IPS-18a (cell line): ENCODE results near the gene MEX3A.
A peak's percentile ranks its signal among the peaks of the same experiment; 100 is the strongest.

Experiments
- H3K27ac ChIP-seq: one replicate; pipeline ENCODE4 v1.5.1; 2013; ENCODE audit warnings: low read length
- H3K27me3 ChIP-seq: one replicate; pipeline ENCODE4 v1.6.1; 2013; ENCODE audit warnings: mild to moderate bottlenecking, low read length; ENCODE audit not compliant: control insufficient read depth, insufficient read depth
- H3K36me3 ChIP-seq: one replicate; pipeline ENCODE4 v1.6.1; 2013; ENCODE audit warnings: low read depth, low read length; ENCODE audit not compliant: control insufficient read depth
- H3K4me1 ChIP-seq: one replicate; pipeline ENCODE4 v1.6.1; 2013; ENCODE audit warnings: low read depth, low read length; ENCODE audit not compliant: control insufficient read depth
- H3K4me3 ChIP-seq: one replicate; pipeline ENCODE4 v1.5.1; 2013; ENCODE audit warnings: low read length
- H3K9ac ChIP-seq: one replicate; pipeline ENCODE4 v1.6.1; 2013; ENCODE audit warnings: mild to moderate bottlenecking, low read length, moderate library complexity
- H3K9me3 ChIP-seq: one replicate; pipeline ENCODE4 v1.6.1; 2013; ENCODE audit warnings: low read depth, low read length; ENCODE audit not compliant: control insufficient read depth

MEX3A gene

GRCh38 chr1:156060937-156061636 lies 21.2 kb downstream of the MEX3A start, which contains the start of gene RAB25:
Gene RAB25, plus strand, starts transcription at chr1:156061160. Its CDS starts 241 bp downstream, at chr1:156061401.
- Histone ChIP-seq H3K4me1 (peaks cover 23% of the 10 kb centered on the region), H3K36me3 (peaks cover 3% of the 10 kb centered on the region), H3K4me3 (peak within 1 kb of the TSS; percentile 65), H3K9me3 (no peaks in the 10 kb centered on the region), H3K27ac (peak within 1 kb of the TSS; percentile 95), H3K9ac (peak within 1 kb of the TSS; percentile 61), H3K27me3 (no peaks in the 10 kb centered on the region)

GRCh38 chr1:156056326-156056849 lies 25.9 kb downstream of the MEX3A start:
- no peaks in the 10 kb centered on the region for H3K27me3 ChIP-seq
- H3K9me3 ChIP-seq: no peaks in the 10 kb centered on the region
- no peak overlapping the region for H3K27ac ChIP-seq
- H3K9ac ChIP-seq: no peak overlapping the region
- H3K4me1 ChIP-seq: peaks cover 10% of the 10 kb centered on the region
- no peak overlapping the region for H3K4me3 ChIP-seq
- peaks cover 6% of the 10 kb centered on the region for H3K36me3 ChIP-seq

GRCh38 chr1:156055281-156056048 lies 26.8 kb downstream of the MEX3A start:
- Histone ChIP-seq H3K4me3 (peak overlapping the region; percentile 86), H3K9me3 (no peaks in the 10 kb centered on the region), H3K27ac (no peak overlapping the region)

DNA sequence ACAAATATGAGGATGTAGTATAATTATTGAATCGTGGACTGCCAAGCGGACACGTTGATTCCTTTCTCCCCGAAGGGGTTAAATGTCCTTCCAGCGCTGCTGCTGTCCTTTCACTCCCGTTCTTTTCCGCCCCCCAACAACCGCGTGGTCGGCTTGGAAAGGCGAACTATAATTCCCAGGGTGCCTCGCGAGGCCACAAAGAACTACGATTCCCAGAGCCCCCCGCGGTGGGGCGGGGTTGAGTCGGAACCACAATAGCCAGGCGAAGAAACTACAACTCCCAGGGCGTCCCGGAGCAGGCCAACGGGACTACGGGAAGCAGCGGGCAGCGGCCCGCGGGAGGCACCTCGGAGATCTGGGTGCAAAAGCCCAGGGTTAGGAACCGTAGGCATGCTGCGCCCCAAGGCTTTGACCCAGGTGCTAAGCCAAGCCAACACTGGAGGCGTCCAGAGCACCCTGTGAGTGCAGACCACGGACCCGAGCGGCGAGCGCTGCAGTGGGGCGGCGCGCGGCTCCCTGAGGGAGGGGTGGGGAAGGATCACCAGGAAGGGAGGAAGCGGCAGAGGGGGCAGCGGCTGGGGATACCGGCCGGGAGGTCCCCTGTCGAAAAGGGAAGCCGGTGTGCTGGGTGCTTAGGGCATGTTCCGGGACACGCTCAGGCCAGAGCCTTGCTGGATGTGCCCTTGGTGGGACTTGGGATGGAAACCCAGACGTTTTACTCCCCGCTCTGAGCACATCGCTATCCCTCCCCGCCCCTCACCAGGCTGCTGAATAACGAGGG lies 27.6 kb downstream of the MEX3A start, which contains the start of gene LAMTOR2:
Gene LAMTOR2, plus strand, starts transcription at position 283 of the 781 bp plus-strand sequence. Its CDS starts 108 bp downstream, at position 391.
- Histone ChIP-seq H3K9ac (peak within 1 kb of the TSS; percentile 95), H3K4me1 (peaks cover 6% of the 10 kb centered on the region), H3K4me3 (peak within 1 kb of the TSS; percentile 86), H3K9me3 (no peaks in the 10 kb centered on the region), H3K36me3 (peaks cover 12% of the 10 kb centered on the region), H3K27ac (peak within 1 kb of the TSS; percentile 91), H3K27me3 (no peaks in the 10 kb centered on the region)

More at GRCh38 chr1:156055281-156056048, 26.8 kb downstream of the MEX3A start:
- Histone ChIP-seq H3K9ac (peak overlapping the region; percentile 65), H3K4me1 (peaks cover 6% of the 10 kb centered on the region), H3K27me3 (no peaks in the 10 kb centered on the region), H3K36me3 (peaks cover 6% of the 10 kb centered on the region)

GRCh38 chr1:156053768-156054499 lies 28.3 kb downstream of the MEX3A start, which contains the start of gene UBQLN4:
Gene UBQLN4, minus strand, starts transcription at chr1:156053798. Its CDS starts 97 bp downstream, at chr1:156053701.
- peak within 1 kb of the TSS; percentile 95 for H3K9ac ChIP-seq
- peaks cover 19% of the 10 kb centered on the region for H3K36me3 ChIP-seq
- H3K9me3 ChIP-seq: no peaks in the 10 kb centered on the region
- H3K27me3 ChIP-seq: no peaks in the 10 kb centered on the region
- H3K4me1 ChIP-seq: peaks cover 6% of the 10 kb centered on the region
- peak within 1 kb of the TSS; percentile 86 for H3K4me3 ChIP-seq
- peak within 1 kb of the TSS; percentile 91 for H3K27ac ChIP-seq

GRCh38 chr1:156052862-156053767 lies 29.1 kb downstream of the MEX3A start:
- Histone ChIP-seq H3K27me3 (no peaks in the 10 kb centered on the region), H3K9ac (peak overlapping the region; percentile 39), H3K9me3 (no peaks in the 10 kb centered on the region), H3K36me3 (peaks cover 24% of the 10 kb centered on the region), H3K4me3 (peak overlapping the region; percentile 76), H3K4me1 (peaks cover 6% of the 10 kb centered on the region), H3K27ac (no peak overlapping the region)

- H3K36me3 ChIP-seq: peaks cover 26% of the 10 kb centered on the region
Measured at GRCh38 chr1:156051011-156051725, 31.1 kb downstream of the MEX3A start.

DNA sequence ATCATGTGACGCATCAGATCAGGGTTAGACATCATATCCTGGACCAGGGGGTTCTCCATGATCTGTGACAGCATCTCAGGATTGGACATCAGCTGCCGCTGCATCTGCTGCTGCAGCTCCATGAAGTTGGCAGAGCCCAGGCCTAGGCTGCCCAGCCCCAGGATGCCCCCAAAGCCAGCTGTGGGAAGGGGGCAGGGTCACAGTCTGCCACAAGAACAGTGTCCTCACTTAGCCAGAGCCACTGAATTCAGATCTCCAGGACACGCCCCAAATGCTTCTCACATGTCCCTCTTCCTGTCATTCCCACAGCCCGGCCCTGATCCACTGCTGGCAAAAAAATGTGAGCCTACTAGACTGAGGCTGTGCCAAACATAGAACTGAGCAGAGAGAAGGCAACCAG lies 31.9 kb downstream of the MEX3A start:
- Histone ChIP-seq H3K9ac (no peak overlapping the region), H3K9me3 (no peaks in the 10 kb centered on the region), H3K36me3 (peaks cover 23% of the 10 kb centered on the region), H3K4me1 (peaks cover 1% of the 10 kb centered on the region), H3K4me3 (no peak overlapping the region), H3K27ac (no peak overlapping the region), H3K27me3 (no peaks in the 10 kb centered on the region)

More at GRCh38 chr1:156051011-156051725, 31.1 kb downstream of the MEX3A start:
- H3K27me3 ChIP-seq: no peaks in the 10 kb centered on the region
- no peak overlapping the region for H3K9ac ChIP-seq
- no peaks in the 10 kb centered on the region for H3K9me3 ChIP-seq
- H3K27ac ChIP-seq: no peak overlapping the region
- peaks cover 6% of the 10 kb centered on the region for H3K4me1 ChIP-seq
- no peak overlapping the region for H3K4me3 ChIP-seq

GRCh38 chr1:156048663-156049258 lies 33.5 kb downstream of the MEX3A start:
- Histone ChIP-seq H3K27me3 (no peaks in the 10 kb centered on the region), H3K36me3 (peaks cover 27% of the 10 kb centered on the region), H3K9me3 (no peaks in the 10 kb centered on the region), H3K27ac (no peak overlapping the region), H3K9ac (no peak overlapping the region), H3K4me3 (no peak overlapping the region), H3K4me1 (no peaks in the 10 kb centered on the region)
